ENCODE results near the gene BLOC1S1. TPM values are rescaled to one million over a fixed set of nuclear protein-coding genes. Genes with fewer than 3 reads are reported as not detected.

BLOC1S1 gene
- total RNA-seq, 2 experiments from 2014 or later, result 156 to 162 TPM

GRCh38 chr12:55685671-55686070 is 30.2 kb upstream of the BLOC1S1 start:
- ChIA-PET CTCF (no interaction called here), POLR2A (no interaction called here)
- Mint-ChIP-seq H3K27me3 (peaks cover 25% of the 10 kb centered on the region), H3K36me3 (ENCODE audit: low read depth) (no peaks in the 10 kb centered on the region), H3K4me3 (no peak overlapping the region), H3K4me1 (peaks cover 1% of the 10 kb centered on the region), H3K9me3 (no peaks in the 10 kb centered on the region), H3K27ac (no peak overlapping the region)
- no peak for DNase-seq

GRCh38 chr12:55686366-55687010 is 29.4 kb upstream of the BLOC1S1 start:
- DNase-seq, result no peak
- CTCF ChIA-PET, result no interaction called here
- no peak overlapping the region for H3K27ac Mint-ChIP-seq
- no peak overlapping the region for H3K4me3 Mint-ChIP-seq
- H3K4me1 Mint-ChIP-seq, result peaks cover 1% of the 10 kb centered on the region
- no peaks in the 10 kb centered on the region for H3K36me3 Mint-ChIP-seq (ENCODE audit: low read depth)
- H3K9me3 Mint-ChIP-seq, result no peaks in the 10 kb centered on the region
- POLR2A ChIA-PET, result no interaction called here
- peaks cover 17% of the 10 kb centered on the region for H3K27me3 Mint-ChIP-seq

- no peaks in the 10 kb centered on the region for H3K36me3 Mint-ChIP-seq (ENCODE audit: low read depth)
- H3K9me3 Mint-ChIP-seq, result no peaks in the 10 kb centered on the region
- H3K27ac Mint-ChIP-seq, result no peak overlapping the region
- no peak for DNase-seq
- CTCF ChIA-PET, result interaction anchor here (0.6 kb wide), 1 partner anchor 1526 kb away, joined by 3 read pairs; no protein-coding TSS in a partner anchor
- POLR2A ChIA-PET, result no interaction called here
- peaks cover 11% of the 10 kb centered on the region for H3K27me3 Mint-ChIP-seq
- H3K4me1 Mint-ChIP-seq, result no peaks in the 10 kb centered on the region
- H3K4me3 Mint-ChIP-seq, result no peak overlapping the region
Measured at GRCh38 chr12:55687746-55688145, 28.1 kb upstream of the BLOC1S1 start.

- no peak overlapping the region for H3K27ac Mint-ChIP-seq
- CTCF ChIA-PET, result no interaction called here
- no peaks in the 10 kb centered on the region for H3K4me1 Mint-ChIP-seq
- no peak overlapping the region for H3K4me3 Mint-ChIP-seq
- no peaks in the 10 kb centered on the region for H3K9me3 Mint-ChIP-seq
- H3K36me3 Mint-ChIP-seq (ENCODE audit: low read depth), result no peaks in the 10 kb centered on the region
- POLR2A ChIA-PET, result no interaction called here
- peaks cover 6% of the 10 kb centered on the region for H3K27me3 Mint-ChIP-seq
- DNase-seq, result no peak
Measured at GRCh38 chr12:55688716-55689655, 26.9 kb upstream of the BLOC1S1 start.

GRCh38 chr12:55692631-55693322 is 23.1 kb upstream of the BLOC1S1 start:
- Mint-ChIP-seq H3K27ac (no peak overlapping the region), H3K9me3 (no peaks in the 10 kb centered on the region), H3K4me1 (no peaks in the 10 kb centered on the region), H3K27me3 (no peaks in the 10 kb centered on the region), H3K4me3 (no peak overlapping the region), H3K36me3 (ENCODE audit: low read depth) (no peaks in the 10 kb centered on the region)
- CTCF ChIA-PET, result interaction anchor here (0.7 kb wide), 1 partner anchor 803 kb away, joined by 3 read pairs; no protein-coding TSS in a partner anchor
- DNase-seq, result no peak
- POLR2A ChIA-PET, result no interaction called here

- POLR2A ChIA-PET, result no interaction called here
- DNase-seq, result no peak
- no peak overlapping the region for H3K27ac Mint-ChIP-seq
Measured at GRCh38 chr12:55693323-55694187, 22.3 kb upstream of the BLOC1S1 start.

GRCh38 chr12:55694188-55694515 is 21.7 kb upstream of the BLOC1S1 start:
- no peak for DNase-seq
- ChIA-PET POLR2A (no interaction called here), CTCF (no interaction called here)
- H3K9me3 Mint-ChIP-seq, result no peaks in the 10 kb centered on the region
- no peak overlapping the region for H3K4me3 Mint-ChIP-seq
- H3K27ac Mint-ChIP-seq, result no peak overlapping the region
- no peaks in the 10 kb centered on the region for H3K36me3 Mint-ChIP-seq (ENCODE audit: low read depth)
- H3K4me1 Mint-ChIP-seq, result no peaks in the 10 kb centered on the region
- no peaks in the 10 kb centered on the region for H3K27me3 Mint-ChIP-seq

More at GRCh38 chr12:55693323-55694187, 22.3 kb upstream of the BLOC1S1 start:
- H3K4me3 Mint-ChIP-seq, result no peak overlapping the region
- H3K9me3 Mint-ChIP-seq, result no peaks in the 10 kb centered on the region
- CTCF ChIA-PET, result interaction anchor here (0.7 kb wide), 1 partner anchor 802 kb away, joined by 3 read pairs; no protein-coding TSS in a partner anchor
- H3K4me1 Mint-ChIP-seq, result no peaks in the 10 kb centered on the region
- H3K36me3 Mint-ChIP-seq (ENCODE audit: low read depth), result no peaks in the 10 kb centered on the region
- no peaks in the 10 kb centered on the region for H3K27me3 Mint-ChIP-seq

GRCh38 chr12:55694651-55695050 is 21.2 kb upstream of the BLOC1S1 start:
- CTCF ChIA-PET, result no interaction called here

GRCh38 chr12:55695349-55695748 is 20.5 kb upstream of the BLOC1S1 start:
- no peaks in the 10 kb centered on the region for H3K36me3 Mint-ChIP-seq (ENCODE audit: low read depth)
- H3K27ac Mint-ChIP-seq, result no peak overlapping the region
- H3K9me3 Mint-ChIP-seq, result no peaks in the 10 kb centered on the region
- CTCF ChIA-PET, result interaction anchor here (0.9 to 1.2 kb wide), 2 partner anchors 10 to 39 kb away, joined by 3 to 5 read pairs; no protein-coding TSS in a partner anchor
- H3K27me3 Mint-ChIP-seq, result no peaks in the 10 kb centered on the region
- DNase-seq, result no peak
- H3K4me3 Mint-ChIP-seq, result no peak overlapping the region
- POLR2A ChIA-PET, result no interaction called here
- H3K4me1 Mint-ChIP-seq, result no peaks in the 10 kb centered on the region

More at GRCh38 chr12:55694651-55695050, 21.2 kb upstream of the BLOC1S1 start:
- H3K4me1 Mint-ChIP-seq, result no peaks in the 10 kb centered on the region
- H3K4me3 Mint-ChIP-seq, result no peak overlapping the region
- POLR2A ChIA-PET, result no interaction called here
- H3K9me3 Mint-ChIP-seq, result no peaks in the 10 kb centered on the region
- H3K36me3 Mint-ChIP-seq (ENCODE audit: low read depth), result no peaks in the 10 kb centered on the region
- no peak for DNase-seq
- H3K27ac Mint-ChIP-seq, result no peak overlapping the region
- no peaks in the 10 kb centered on the region for H3K27me3 Mint-ChIP-seq

GRCh38 chr12:55696141-55696540 is 19.7 kb upstream of the BLOC1S1 start:
- H3K4me3 Mint-ChIP-seq, result no peak overlapping the region
- CTCF ChIA-PET, result interaction anchor here (0.9 to 1.2 kb wide), 2 partner anchors 9 to 40 kb away, joined by 3 to 5 read pairs; no protein-coding TSS in a partner anchor
- POLR2A ChIA-PET, result interaction anchor here (1.1 kb wide), 1 partner anchor 20 kb away, joined by 4 read pairs; the partner anchor contains the start of gene BLOC1S1

GRCh38 chr12:55696796-55697462 is 18.9 kb upstream of the BLOC1S1 start:
- H3K4me1 Mint-ChIP-seq, result no peaks in the 10 kb centered on the region
- no peak overlapping the region for H3K27ac Mint-ChIP-seq
- DNase-seq, result no peak
- H3K4me3 Mint-ChIP-seq, result no peak overlapping the region
- POLR2A ChIA-PET, result interaction anchor here (1.1 kb wide), 1 partner anchor 19 kb away, joined by 4 read pairs; the partner anchor contains the start of gene BLOC1S1
- no peaks in the 10 kb centered on the region for H3K36me3 Mint-ChIP-seq (ENCODE audit: low read depth)
- CTCF ChIA-PET, result no interaction called here
- no peaks in the 10 kb centered on the region for H3K27me3 Mint-ChIP-seq
- no peaks in the 10 kb centered on the region for H3K9me3 Mint-ChIP-seq

More at GRCh38 chr12:55696141-55696540, 19.7 kb upstream of the BLOC1S1 start:
- no peak for DNase-seq
- H3K4me1 Mint-ChIP-seq, result no peaks in the 10 kb centered on the region
- no peaks in the 10 kb centered on the region for H3K9me3 Mint-ChIP-seq
- H3K36me3 Mint-ChIP-seq (ENCODE audit: low read depth), result no peaks in the 10 kb centered on the region
- H3K27ac Mint-ChIP-seq, result no peak overlapping the region
- no peaks in the 10 kb centered on the region for H3K27me3 Mint-ChIP-seq

GRCh38 chr12:55697686-55698085 is 18.2 kb upstream of the BLOC1S1 start:
- ChIA-PET CTCF (no interaction called here), POLR2A (no interaction called here)
- H3K4me1 Mint-ChIP-seq, result no peaks in the 10 kb centered on the region
- H3K27ac Mint-ChIP-seq, result no peak overlapping the region
- H3K9me3 Mint-ChIP-seq, result no peaks in the 10 kb centered on the region
- H3K36me3 Mint-ChIP-seq (ENCODE audit: low read depth), result no peaks in the 10 kb centered on the region
- H3K4me3 Mint-ChIP-seq, result no peak overlapping the region
- DNase-seq, result no peak
- H3K27me3 Mint-ChIP-seq, result no peaks in the 10 kb centered on the region

All from activated CD4-positive, alpha-beta memory T cell treated with anti-CD3 and anti-CD28 coated beads, Interleukin-2, amount 10 ng/mL, durations not matched to agents 7 days and 5 days (primary cell).